ENCODE data around the gene UBE2E1. TPM values are rescaled to one million over a fixed set of nuclear protein-coding genes. Genes with fewer than 3 reads are reported as not detected.
"Not testable (repeated sequence)": the region's sequence is repeated elsewhere in the genome, so short reads cannot be mapped to it uniquely, and the experiment has no call there.

UBE2E1 gene
- total and polyA plus RNA-seq, 8 donors: 89.1 to 214 (median 186) TPM

- H3K27ac ChIP-seq: no peak overlapping the region
- H3K4me1 ChIP-seq: peaks cover 0 to 12% of the 10 kb centered on the region in 2 donors
- no peaks in the 10 kb centered on the region for H3K27me3 ChIP-seq
- H3K9me3 ChIP-seq: no peaks in the 10 kb centered on the region
- H3K4me3 ChIP-seq: no peak overlapping the region
- intact Hi-C loops (cut with DNase I): no loop called here
- no peaks in the 10 kb centered on the region for H3K36me3 ChIP-seq
- ATAC-seq (no peak), DNase-seq (no peak)
- no peak for TF ChIP-seq CTCF (IDR thresholded peaks at IDR 0.05)
Measured at GRCh38 chr3:23843869-23844268, 38.1 kb downstream of the UBE2E1 start.

GRCh38 chr3:23845326-23846216 is 39.8 kb downstream of the UBE2E1 start:
- intact Hi-C loops (cut with DNase I): no loop called here
- Histone ChIP-seq H3K4me3 (no peak overlapping the region), H3K4me1 (peaks cover 0 to 4% of the 10 kb centered on the region in 2 donors), H3K27me3 (no peaks in the 10 kb centered on the region), H3K9me3 (no peaks in the 10 kb centered on the region), H3K36me3 (no peaks in the 10 kb centered on the region), H3K27ac (no peak overlapping the region)
- DNase-seq: no peak
- TF ChIP-seq CTCF (IDR thresholded peaks at IDR 0.05): no peak
- no peak for ATAC-seq

GRCh38 chr3:23849462-23849861 is 43.7 kb downstream of the UBE2E1 start:
- H3K4me1 ChIP-seq; H3K27me3 ChIP-seq; H3K9me3 ChIP-seq; ATAC-seq; intact Hi-C loops (cut with DNase I); H3K4me3 ChIP-seq; DNase-seq; H3K27ac ChIP-seq; H3K36me3 ChIP-seq: not testable (repeated sequence)

- DNase-seq (no peak), ATAC-seq (no peak)
- H3K4me3 ChIP-seq: no peak overlapping the region
- no peak overlapping the region for H3K27ac ChIP-seq
- no peaks in the 10 kb centered on the region for H3K27me3 ChIP-seq
- peaks cover 0 to 8% of the 10 kb centered on the region in 2 donors for H3K36me3 ChIP-seq
- no peak for TF ChIP-seq CTCF (IDR thresholded peaks at IDR 0.05)
- intact Hi-C loops (cut with DNase I): no loop called here
- H3K4me1 ChIP-seq: peaks cover 16 to 41% of the 10 kb centered on the region in 2 donors
- no peaks in the 10 kb centered on the region for H3K9me3 ChIP-seq
Measured at GRCh38 chr3:23856286-23856685, 50.5 kb downstream of the UBE2E1 start.

- DNase-seq: no peak
- TF ChIP-seq CTCF (IDR thresholded peaks at IDR 0.05): no peak
- H3K4me1 ChIP-seq: peaks cover 16 to 49% of the 10 kb centered on the region in 2 donors
- no peaks in the 10 kb centered on the region for H3K9me3 ChIP-seq
- H3K36me3 ChIP-seq: peaks cover 0 to 7% of the 10 kb centered on the region in 2 donors
- peak; percentile 84 for ATAC-seq
- no peak overlapping the region for H3K4me3 ChIP-seq
- intact Hi-C loops (cut with DNase I): no loop called here
- no peaks in the 10 kb centered on the region for H3K27me3 ChIP-seq
- peak overlapping the region in 1 of 2 donors; percentile 29 for H3K27ac ChIP-seq
Measured at GRCh38 chr3:23859012-23859743, 53.4 kb downstream of the UBE2E1 start.

Measured in left lung (tissue), 10 donors.